ENCODE data around the gene OSMR.
"Not testable (repeated sequence)": the region's sequence is repeated elsewhere in the genome, so short reads cannot be mapped to it uniquely, and the experiment has no call there.

Gene OSMR

GRCh38 chr5:38830521-38831051, 15.2 kb upstream of the OSMR start:
- in situ Hi-C loops (cut with MboI; ENCODE audit: low sequenced_read_pairs) = no loop called here

- in situ Hi-C loops (cut with MboI; ENCODE audit: low sequenced_read_pairs) = no loop called here
Measured at GRCh38 chr5:38831117-38831516, 14.7 kb upstream of the OSMR start.

GRCh38 chr5:38831909-38832308, 13.9 kb upstream of the OSMR start:
- in situ Hi-C loops (cut with MboI; ENCODE audit: low sequenced_read_pairs) = no loop called here

- in situ Hi-C loops (cut with MboI; ENCODE audit: low sequenced_read_pairs) = no loop called here
Measured at GRCh38 chr5:38832810-38833209, 13.0 kb upstream of the OSMR start.

GRCh38 chr5:38835887-38836286, 9.9 kb upstream of the OSMR start:
- in situ Hi-C loops (cut with MboI; ENCODE audit: low sequenced_read_pairs) = no loop called here

- in situ Hi-C loops (cut with MboI; ENCODE audit: low sequenced_read_pairs) = no loop called here
Measured at GRCh38 chr5:38837416-38837815, 8.4 kb upstream of the OSMR start.

- in situ Hi-C loops (cut with MboI; ENCODE audit: low sequenced_read_pairs) = no loop called here
Measured at GRCh38 chr5:38837932-38838331, 7.9 kb upstream of the OSMR start.

- in situ Hi-C loops (cut with MboI; ENCODE audit: low sequenced_read_pairs) = no loop called here
Measured at GRCh38 chr5:38843665-38844064, 2.1 kb upstream of the OSMR start.

GRCh38 chr5:38846379-38847011, 683 bp downstream of the OSMR start:
- in situ Hi-C loops (cut with MboI; ENCODE audit: low sequenced_read_pairs) = no loop called here

GRCh38 chr5:38847559-38848347, 1.9 kb downstream of the OSMR start:
- in situ Hi-C loops (cut with MboI; ENCODE audit: low sequenced_read_pairs) = no loop called here

GRCh38 chr5:38848637-38849036, 2.8 kb downstream of the OSMR start:
- in situ Hi-C loops (cut with MboI; ENCODE audit: low sequenced_read_pairs) = no loop called here

- in situ Hi-C loops (cut with MboI; ENCODE audit: low sequenced_read_pairs) = not testable (repeated sequence)
Measured at GRCh38 chr5:38851640-38852039, 5.8 kb downstream of the OSMR start.

- in situ Hi-C loops (cut with MboI; ENCODE audit: low sequenced_read_pairs) = no loop called here
Measured at GRCh38 chr5:38853753-38854470, 8.1 kb downstream of the OSMR start.

- in situ Hi-C loops (cut with MboI; ENCODE audit: low sequenced_read_pairs) = no loop called here
Measured at GRCh38 chr5:38854907-38855306, 9.1 kb downstream of the OSMR start.

GRCh38 chr5:38856660-38857059, 10.8 kb downstream of the OSMR start:
- in situ Hi-C loops (cut with MboI; ENCODE audit: low sequenced_read_pairs) = no loop called here

- in situ Hi-C loops (cut with MboI; ENCODE audit: low sequenced_read_pairs) = no loop called here
Measured at GRCh38 chr5:38858839-38859238, 13.0 kb downstream of the OSMR start.

GRCh38 chr5:38861986-38862770, 16.4 kb downstream of the OSMR start:
- in situ Hi-C loops (cut with MboI; ENCODE audit: low sequenced_read_pairs) = not testable (repeated sequence)

- in situ Hi-C loops (cut with MboI; ENCODE audit: low sequenced_read_pairs) = no loop called here
Measured at GRCh38 chr5:38866362-38867031, 20.7 kb downstream of the OSMR start.

GRCh38 chr5:38867032-38867398, 21.2 kb downstream of the OSMR start:
- in situ Hi-C loops (cut with MboI; ENCODE audit: low sequenced_read_pairs) = no loop called here

GRCh38 chr5:38867416-38867815, 21.6 kb downstream of the OSMR start:
- in situ Hi-C loops (cut with MboI; ENCODE audit: low sequenced_read_pairs) = no loop called here

Data from hTERT RPE-1 (cell line).